ENCODE measurements around the gene LRP1-AS.

GRCh38 chr12:57185906-57186508 lies 38.6 kb upstream of the LRP1-AS start:
- TF ChIP-seq, protein P1, sequence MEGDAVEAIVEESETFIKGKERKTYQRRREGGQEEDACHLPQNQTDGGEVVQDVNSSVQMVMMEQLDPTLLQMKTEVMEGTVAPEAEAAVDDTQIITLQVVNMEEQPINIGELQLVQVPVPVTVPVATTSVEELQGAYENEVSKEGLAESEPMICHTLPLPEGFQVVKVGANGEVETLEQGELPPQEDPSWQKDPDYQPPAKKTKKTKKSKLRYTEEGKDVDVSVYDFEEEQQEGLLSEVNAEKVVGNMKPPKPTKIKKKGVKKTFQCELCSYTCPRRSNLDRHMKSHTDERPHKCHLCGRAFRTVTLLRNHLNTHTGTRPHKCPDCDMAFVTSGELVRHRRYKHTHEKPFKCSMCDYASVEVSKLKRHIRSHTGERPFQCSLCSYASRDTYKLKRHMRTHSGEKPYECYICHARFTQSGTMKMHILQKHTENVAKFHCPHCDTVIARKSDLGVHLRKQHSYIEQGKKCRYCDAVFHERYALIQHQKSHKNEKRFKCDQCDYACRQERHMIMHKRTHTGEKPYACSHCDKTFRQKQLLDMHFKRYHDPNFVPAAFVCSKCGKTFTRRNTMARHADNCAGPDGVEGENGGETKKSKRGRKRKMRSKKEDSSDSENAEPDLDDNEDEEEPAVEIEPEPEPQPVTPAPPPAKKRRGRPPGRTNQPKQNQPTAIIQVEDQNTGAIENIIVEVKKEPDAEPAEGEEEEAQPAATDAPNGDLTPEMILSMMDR (IDR thresholded peaks at IDR 0.05; ENCODE audit: insufficient read depth, low read depth, low read length) = no peak
- no peak for TF ChIP-seq EZH2 (IDR thresholded peaks at IDR 0.05; ENCODE audit: insufficient read depth, low read length)
